Ramos (cell line): ENCODE measurements around the gene FAM120AOS.

Experiments used
- in situ Hi-C: fragments of 300-500 bp; cut with MboI; formaldehyde crosslinking; loops from one replicate; pipeline ENCODE4 v1.14.3; 2022; ENCODE audit warnings: low sequenced_read_pairs; ENCODE audit not compliant: unreplicated experiment

Gene FAM120AOS

GRCh38 chr9:93453047-93453914, at the start of gene FAM120AOS:
Gene FAM120AOS (minus strand): TSS chr9:93453581. CDS start chr9:93452709, 872 bp downstream.
- in situ Hi-C loops = no loop called here

GRCh38 chr9:93501406-93501805, 48.0 kb upstream of the FAM120AOS start:
- in situ Hi-C loops = no loop called here

- in situ Hi-C loops = no loop called here
Observed at GRCh38 chr9:93500571-93501298, 47.4 kb upstream of the FAM120AOS start.

GRCh38 chr9:93496285-93496684, 42.9 kb upstream of the FAM120AOS start:
- in situ Hi-C loops = no loop called here

- in situ Hi-C loops = no loop called here
Observed at GRCh38 chr9:93493949-93494348, 40.6 kb upstream of the FAM120AOS start.

- in situ Hi-C loops = no loop called here
Observed at GRCh38 chr9:93492327-93492726, 38.9 kb upstream of the FAM120AOS start.

- in situ Hi-C loops = no loop called here
Observed at GRCh38 chr9:93491593-93492232, 38.3 kb upstream of the FAM120AOS start.

GRCh38 chr9:93488244-93488643, 34.9 kb upstream of the FAM120AOS start:
- in situ Hi-C loops = no loop called here

GRCh38 chr9:93486268-93486667, 32.9 kb upstream of the FAM120AOS start:
- in situ Hi-C loops = no loop called here

- in situ Hi-C loops = no loop called here
Observed at GRCh38 chr9:93483497-93483896, 30.1 kb upstream of the FAM120AOS start.

GRCh38 chr9:93480728-93481324, 27.4 kb upstream of the FAM120AOS start:
- in situ Hi-C loops = no loop called here

- in situ Hi-C loops = no loop called here
Observed at GRCh38 chr9:93480262-93480661, 26.9 kb upstream of the FAM120AOS start.

- in situ Hi-C loops = no loop called here
Observed at GRCh38 chr9:93479726-93480125, 26.3 kb upstream of the FAM120AOS start.

- in situ Hi-C loops = no loop called here
Observed at GRCh38 chr9:93477397-93477796, 24.0 kb upstream of the FAM120AOS start.

GRCh38 chr9:93476924-93477323, 23.5 kb upstream of the FAM120AOS start:
- in situ Hi-C loops = no loop called here

GRCh38 chr9:93475856-93476255, 22.5 kb upstream of the FAM120AOS start:
- in situ Hi-C loops = no loop called here

- in situ Hi-C loops = no loop called here
Observed at GRCh38 chr9:93475108-93475507, 21.7 kb upstream of the FAM120AOS start.

- in situ Hi-C loops = no loop called here
Observed at GRCh38 chr9:93473411-93473810, 20.0 kb upstream of the FAM120AOS start.

GRCh38 chr9:93471124-93471523, 17.7 kb upstream of the FAM120AOS start:
- in situ Hi-C loops = no loop called here

- in situ Hi-C loops = no loop called here
Observed at GRCh38 chr9:93470391-93470790, 17.0 kb upstream of the FAM120AOS start.
